Effector memory CD4-positive, alpha-beta T cell (primary cell): ENCODE data around the gene SPSB3.

Experiments used
- DNase-seq, 3 donors: peaks; one replicate each; pipeline ENCODE4 v3.0.0-alpha.2; 2020
- H3K27ac ChIP-seq: 2 replicates; pipeline ENCODE4 v1.7.0; 2013; ENCODE audit warnings: mild to moderate bottlenecking, low read length, moderate library complexity; ENCODE audit not compliant: insufficient read depth, poor library complexity, severe bottlenecking
- H3K27me3 ChIP-seq: replicated peaks from 2 replicates; pipeline ENCODE4 v1.7.0; 2013; ENCODE audit warnings: mild to moderate bottlenecking, low read length; ENCODE audit not compliant: insufficient read depth, control insufficient read depth, poor library complexity, severe bottlenecking
- H3K36me3 ChIP-seq: 2 replicates; pipeline ENCODE4 v1.7.0; 2013; ENCODE audit warnings: mild to moderate bottlenecking, low read length, moderate library complexity; ENCODE audit not compliant: control insufficient read depth, insufficient read depth
- H3K4me1 ChIP-seq: 2 replicates; pipeline ENCODE4 v1.7.0; 2013; ENCODE audit warnings: low read length, mild to moderate bottlenecking; ENCODE audit not compliant: control insufficient read depth, insufficient read depth, poor library complexity, severe bottlenecking
- H3K4me3 ChIP-seq: 2 replicates; pipeline ENCODE4 v1.7.0; 2013; ENCODE audit warnings: low read length, low read depth, mild to moderate bottlenecking; ENCODE audit not compliant: insufficient read depth, poor library complexity, severe bottlenecking
- H3K9me3 ChIP-seq: 2 replicates; pipeline ENCODE4 v1.7.0; 2013; ENCODE audit warnings: mild to moderate bottlenecking, low read length, moderate library complexity; ENCODE audit not compliant: control insufficient read depth

SPSB3 gene

GRCh38 chr16:1769402-1770300 is 12.7 kb downstream of the SPSB3 start:
- H3K9me3 ChIP-seq: no peaks in the 10 kb centered on the region
- H3K36me3 ChIP-seq: peaks cover 43% of the 10 kb centered on the region
- peaks cover 27% of the 10 kb centered on the region for H3K4me1 ChIP-seq
- H3K27ac ChIP-seq: no peak overlapping the region
- no peaks in the 10 kb centered on the region for H3K27me3 ChIP-seq
- no peak for DNase-seq
- H3K4me3 ChIP-seq: no peak overlapping the region

- Histone ChIP-seq H3K27me3 (no peaks in the 10 kb centered on the region), H3K36me3 (peaks cover 43% of the 10 kb centered on the region), H3K9me3 (no peaks in the 10 kb centered on the region), H3K27ac (no peak overlapping the region), H3K4me1 (peaks cover 19% of the 10 kb centered on the region), H3K4me3 (no peak overlapping the region)
- DNase-seq: no peak
These were observed 13.5 kb downstream of the SPSB3 start for GRCh38 chr16:1768767-1769401.

- Histone ChIP-seq H3K4me1 (peaks cover 15% of the 10 kb centered on the region), H3K4me3 (no peak overlapping the region), H3K27me3 (no peaks in the 10 kb centered on the region), H3K27ac (no peak overlapping the region), H3K36me3 (peaks cover 46% of the 10 kb centered on the region), H3K9me3 (no peaks in the 10 kb centered on the region)
- no peak for DNase-seq
These were observed 14.2 kb downstream of the SPSB3 start for GRCh38 chr16:1768061-1768766.

GRCh38 chr16:1767116-1767994 is 15.0 kb downstream of the SPSB3 start:
- H3K4me3 ChIP-seq: no peak overlapping the region

GRCh38 chr16:1766701-1767100 is 15.7 kb downstream of the SPSB3 start:
- no peak for DNase-seq
- H3K4me3 ChIP-seq: no peak overlapping the region
- no peaks in the 10 kb centered on the region for H3K9me3 ChIP-seq
- H3K36me3 ChIP-seq: peaks cover 59% of the 10 kb centered on the region
- H3K4me1 ChIP-seq: peaks cover 7% of the 10 kb centered on the region
- no peaks in the 10 kb centered on the region for H3K27me3 ChIP-seq
- H3K27ac ChIP-seq: no peak overlapping the region

More at GRCh38 chr16:1767116-1767994, 15.0 kb downstream of the SPSB3 start:
- no peak overlapping the region for H3K27ac ChIP-seq
- no peaks in the 10 kb centered on the region for H3K9me3 ChIP-seq
- no peak for DNase-seq
- H3K36me3 ChIP-seq: peaks cover 53% of the 10 kb centered on the region
- H3K27me3 ChIP-seq: no peaks in the 10 kb centered on the region
- H3K4me1 ChIP-seq: peaks cover 13% of the 10 kb centered on the region

GRCh38 chr16:1766231-1766630 is 16.1 kb downstream of the SPSB3 start:
- Histone ChIP-seq H3K4me3 (no peak overlapping the region), H3K36me3 (peaks cover 61% of the 10 kb centered on the region), H3K9me3 (no peaks in the 10 kb centered on the region), H3K4me1 (peaks cover 7% of the 10 kb centered on the region), H3K27me3 (no peaks in the 10 kb centered on the region), H3K27ac (no peak overlapping the region)
- DNase-seq: no peak

- no peak overlapping the region for H3K4me3 ChIP-seq
- no peak for DNase-seq
- H3K27me3 ChIP-seq: no peaks in the 10 kb centered on the region
- peaks cover 5% of the 10 kb centered on the region for H3K4me1 ChIP-seq
- peaks cover 65% of the 10 kb centered on the region for H3K36me3 ChIP-seq
- H3K9me3 ChIP-seq: no peaks in the 10 kb centered on the region
- H3K27ac ChIP-seq: no peak overlapping the region
These were observed 16.5 kb downstream of the SPSB3 start for GRCh38 chr16:1765826-1766225.

- no peak overlapping the region for H3K4me3 ChIP-seq
- peaks cover 69% of the 10 kb centered on the region for H3K36me3 ChIP-seq
- DNase-seq: no peak
- H3K27me3 ChIP-seq: no peaks in the 10 kb centered on the region
- no peaks in the 10 kb centered on the region for H3K9me3 ChIP-seq
- H3K27ac ChIP-seq: no peak overlapping the region
- no peaks in the 10 kb centered on the region for H3K4me1 ChIP-seq
These were observed 17.4 kb downstream of the SPSB3 start for GRCh38 chr16:1764971-1765370.
